Uterus (tissue), 2 donors: ENCODE measurements around the gene FGF3.

Experiments
- POLR2A ChIP-seq, 2 donors: fragments of 450-650 bp; IDR thresholded peaks; one replicate each; pipeline ENCODE4 v1.6.1; 2016; ENCODE audit warnings: antibody characterized with exemption in 2 of 2, mild to moderate bottlenecking in 1 of 2, moderate library complexity in 1 of 2
- TF ChIP-seq, protein P1 (sequence below), 4 experiments: fragments of 200-600 bp in 2 of 4; fragments of 450-650 bp in 2 of 4; sonication (generic) in 2 of 4; IDR thresholded peaks; one replicate each; pipeline ENCODE4 v1.5.1; 2016 to 2019; ENCODE audit warnings: antibody characterized with exemption in 4 of 4, mild to moderate bottlenecking in 2 of 4, moderate library complexity in 1 of 4

DNA sequence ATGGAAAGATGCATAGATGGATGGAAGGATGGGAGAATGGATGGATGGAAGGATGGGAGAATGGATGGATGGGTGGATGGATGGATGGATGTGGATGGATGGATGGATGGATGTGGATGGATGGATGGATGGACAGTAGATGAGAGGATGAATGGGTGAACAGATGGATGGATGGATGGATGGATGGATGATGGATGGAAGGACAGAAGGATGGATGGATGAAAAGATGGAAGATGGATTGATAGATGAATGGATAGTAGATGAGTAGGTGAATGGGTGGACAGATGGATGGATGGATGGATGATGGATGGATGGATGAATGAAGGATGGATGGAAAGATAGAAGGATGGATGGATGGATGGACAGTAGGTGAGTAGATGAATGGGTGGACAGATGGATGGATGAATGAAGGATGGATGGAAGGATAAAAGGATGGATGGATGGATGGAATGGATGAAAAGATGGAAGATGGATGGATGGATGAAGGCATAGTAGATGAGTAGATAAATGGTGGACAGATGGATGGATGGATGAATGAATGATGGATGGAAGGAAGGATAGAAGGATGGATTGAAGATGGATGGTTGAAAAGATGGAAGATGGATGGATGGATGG lies 15.5 kb downstream of the FGF3 start:
- TF ChIP-seq, protein P1, sequence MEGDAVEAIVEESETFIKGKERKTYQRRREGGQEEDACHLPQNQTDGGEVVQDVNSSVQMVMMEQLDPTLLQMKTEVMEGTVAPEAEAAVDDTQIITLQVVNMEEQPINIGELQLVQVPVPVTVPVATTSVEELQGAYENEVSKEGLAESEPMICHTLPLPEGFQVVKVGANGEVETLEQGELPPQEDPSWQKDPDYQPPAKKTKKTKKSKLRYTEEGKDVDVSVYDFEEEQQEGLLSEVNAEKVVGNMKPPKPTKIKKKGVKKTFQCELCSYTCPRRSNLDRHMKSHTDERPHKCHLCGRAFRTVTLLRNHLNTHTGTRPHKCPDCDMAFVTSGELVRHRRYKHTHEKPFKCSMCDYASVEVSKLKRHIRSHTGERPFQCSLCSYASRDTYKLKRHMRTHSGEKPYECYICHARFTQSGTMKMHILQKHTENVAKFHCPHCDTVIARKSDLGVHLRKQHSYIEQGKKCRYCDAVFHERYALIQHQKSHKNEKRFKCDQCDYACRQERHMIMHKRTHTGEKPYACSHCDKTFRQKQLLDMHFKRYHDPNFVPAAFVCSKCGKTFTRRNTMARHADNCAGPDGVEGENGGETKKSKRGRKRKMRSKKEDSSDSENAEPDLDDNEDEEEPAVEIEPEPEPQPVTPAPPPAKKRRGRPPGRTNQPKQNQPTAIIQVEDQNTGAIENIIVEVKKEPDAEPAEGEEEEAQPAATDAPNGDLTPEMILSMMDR (IDR thresholded peaks at IDR 0.05) = no peak
- no peak for TF ChIP-seq POLR2A (IDR thresholded peaks at IDR 0.05)
